HFFc6 (cell line): ENCODE data around the gene SETBP1. TPM values are rescaled to one million over a fixed set of nuclear protein-coding genes. Genes with fewer than 3 reads are reported as not detected.

ENCODE experiments used
- DNase-seq: peaks from one replicate; pipeline ENCODE4 v3.0.0-alpha.2; 2018
- H3K27ac Mint-ChIP-seq: 2 replicates; pipeline ENCODE4 v1.8.0; 2020; ENCODE audit warnings: mild to moderate bottlenecking, mixed read lengths
- H3K27me3 Mint-ChIP-seq: 2 replicates; pipeline ENCODE4 v1.8.0; 2021; ENCODE audit warnings: mild to moderate bottlenecking, moderate library complexity, mixed read lengths; ENCODE audit not compliant: insufficient read depth
- H3K36me3 Mint-ChIP-seq: 2 replicates; pipeline ENCODE4 v1.8.0; 2021; ENCODE audit warnings: low read depth, mixed read lengths
- H3K4me1 Mint-ChIP-seq: 2 replicates; pipeline ENCODE4 v1.8.0; 2020; ENCODE audit warnings: low read depth, mixed read lengths
- H3K4me3 Mint-ChIP-seq: 2 replicates; pipeline ENCODE4 v1.8.0; 2020; ENCODE audit warnings: mild to moderate bottlenecking, moderate library complexity, mixed read lengths
- H3K9me3 Mint-ChIP-seq: 2 replicates; pipeline ENCODE4 v1.8.0; 2020; ENCODE audit warnings: mild to moderate bottlenecking, mixed read lengths
- total RNA-seq, 6 experiments: library from RNA; stranded (reverse); fragmentation: NEBNext Ultra II Directional; extraction: Animal tissue kit (Norgen Biotek cat#: 25700); gene quantifications; 2 replicates in 1 of 6; 3 replicates in 5 of 6; pipeline ENCODE4 v1.2.3, GENCODE V29; 2021
- TF ChIP-seq, protein P1 (sequence below): fragments of 200-600 bp; sonication (generic); IDR thresholded peaks from 2 replicates; pipeline ENCODE4 v1.5.0; 2021; ENCODE audit warnings: antibody characterized with exemption, mild to moderate bottlenecking

SETBP1 gene
- total RNA-seq, 6 experiments from 2014 or later = 0.03 to 0.40 (median 0.09) TPM

DNA sequence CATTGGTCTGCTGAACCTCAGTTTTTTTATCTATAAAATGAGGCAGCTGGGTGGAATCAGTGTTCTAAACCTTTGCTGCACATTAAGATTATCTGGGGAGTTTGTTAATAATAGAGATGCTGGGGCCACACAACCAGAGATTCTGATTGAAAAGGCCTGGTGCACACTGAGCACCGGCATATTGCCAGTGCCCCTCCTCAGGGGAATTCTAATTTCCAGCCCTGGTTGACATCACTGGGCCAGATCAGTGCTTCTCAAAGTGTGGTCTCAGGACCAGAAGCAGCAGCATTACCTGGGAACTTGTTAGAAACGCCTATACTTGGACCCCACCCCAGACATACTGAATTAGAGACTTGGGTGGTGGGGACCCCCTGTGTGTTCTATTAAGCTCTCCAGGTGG lies 112.5 kb downstream of the SETBP1 start:
- Mint-ChIP-seq H3K9me3 (no peaks in the 10 kb centered on the region; the same call in 1 of the 2 replicates), H3K36me3 (no peaks in the 10 kb centered on the region), H3K4me3 (no peak overlapping the region), H3K4me1 (peaks cover 13% of the 10 kb centered on the region; the same call in 1 of the 2 replicates), H3K27me3 (no peaks in the 10 kb centered on the region), H3K27ac (no peak overlapping the region)
- TF ChIP-seq, protein P1, sequence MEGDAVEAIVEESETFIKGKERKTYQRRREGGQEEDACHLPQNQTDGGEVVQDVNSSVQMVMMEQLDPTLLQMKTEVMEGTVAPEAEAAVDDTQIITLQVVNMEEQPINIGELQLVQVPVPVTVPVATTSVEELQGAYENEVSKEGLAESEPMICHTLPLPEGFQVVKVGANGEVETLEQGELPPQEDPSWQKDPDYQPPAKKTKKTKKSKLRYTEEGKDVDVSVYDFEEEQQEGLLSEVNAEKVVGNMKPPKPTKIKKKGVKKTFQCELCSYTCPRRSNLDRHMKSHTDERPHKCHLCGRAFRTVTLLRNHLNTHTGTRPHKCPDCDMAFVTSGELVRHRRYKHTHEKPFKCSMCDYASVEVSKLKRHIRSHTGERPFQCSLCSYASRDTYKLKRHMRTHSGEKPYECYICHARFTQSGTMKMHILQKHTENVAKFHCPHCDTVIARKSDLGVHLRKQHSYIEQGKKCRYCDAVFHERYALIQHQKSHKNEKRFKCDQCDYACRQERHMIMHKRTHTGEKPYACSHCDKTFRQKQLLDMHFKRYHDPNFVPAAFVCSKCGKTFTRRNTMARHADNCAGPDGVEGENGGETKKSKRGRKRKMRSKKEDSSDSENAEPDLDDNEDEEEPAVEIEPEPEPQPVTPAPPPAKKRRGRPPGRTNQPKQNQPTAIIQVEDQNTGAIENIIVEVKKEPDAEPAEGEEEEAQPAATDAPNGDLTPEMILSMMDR = no peak
- no peak for DNase-seq

- no peaks in the 10 kb centered on the region; the same call in 1 of the 2 replicates for H3K9me3 Mint-ChIP-seq
- TF ChIP-seq, protein P1 = no peak
- no peak for DNase-seq
- H3K27ac Mint-ChIP-seq = no peak overlapping the region
- no peak overlapping the region for H3K4me3 Mint-ChIP-seq
- H3K36me3 Mint-ChIP-seq = no peaks in the 10 kb centered on the region
- H3K4me1 Mint-ChIP-seq = peaks cover 13% of the 10 kb centered on the region; the same call in 1 of the 2 replicates
- no peaks in the 10 kb centered on the region for H3K27me3 Mint-ChIP-seq
These were observed 113.0 kb downstream of the SETBP1 start for GRCh38 chr18:44793685-44794084.

- peaks cover 8% of the 10 kb centered on the region; the same call in 1 of the 2 replicates for H3K4me1 Mint-ChIP-seq
- DNase-seq = no peak
- H3K27me3 Mint-ChIP-seq = no peaks in the 10 kb centered on the region
- no peak overlapping the region for H3K27ac Mint-ChIP-seq
- no peaks in the 10 kb centered on the region; the same call in 1 of the 2 replicates for H3K36me3 Mint-ChIP-seq
- H3K4me3 Mint-ChIP-seq = no peak overlapping the region
- TF ChIP-seq, protein P1 = no peak
- H3K9me3 Mint-ChIP-seq = no peaks in the 10 kb centered on the region; the same call in 1 of the 2 replicates
These were observed 114.6 kb downstream of the SETBP1 start for GRCh38 chr18:44795241-44795640.

GRCh38 chr18:44796429-44797428 lies 116.0 kb downstream of the SETBP1 start:
- H3K36me3 Mint-ChIP-seq = no peaks in the 10 kb centered on the region; the same call in 1 of the 2 replicates
- H3K27ac Mint-ChIP-seq = no peak overlapping the region
- DNase-seq = no peak
- peaks cover 8% of the 10 kb centered on the region; the same call in 1 of the 2 replicates for H3K4me1 Mint-ChIP-seq
- TF ChIP-seq, protein P1 = no peak
- H3K4me3 Mint-ChIP-seq = no peak overlapping the region
- H3K9me3 Mint-ChIP-seq = no peaks in the 10 kb centered on the region; the same call in 1 of the 2 replicates
- no peaks in the 10 kb centered on the region for H3K27me3 Mint-ChIP-seq

DNA sequence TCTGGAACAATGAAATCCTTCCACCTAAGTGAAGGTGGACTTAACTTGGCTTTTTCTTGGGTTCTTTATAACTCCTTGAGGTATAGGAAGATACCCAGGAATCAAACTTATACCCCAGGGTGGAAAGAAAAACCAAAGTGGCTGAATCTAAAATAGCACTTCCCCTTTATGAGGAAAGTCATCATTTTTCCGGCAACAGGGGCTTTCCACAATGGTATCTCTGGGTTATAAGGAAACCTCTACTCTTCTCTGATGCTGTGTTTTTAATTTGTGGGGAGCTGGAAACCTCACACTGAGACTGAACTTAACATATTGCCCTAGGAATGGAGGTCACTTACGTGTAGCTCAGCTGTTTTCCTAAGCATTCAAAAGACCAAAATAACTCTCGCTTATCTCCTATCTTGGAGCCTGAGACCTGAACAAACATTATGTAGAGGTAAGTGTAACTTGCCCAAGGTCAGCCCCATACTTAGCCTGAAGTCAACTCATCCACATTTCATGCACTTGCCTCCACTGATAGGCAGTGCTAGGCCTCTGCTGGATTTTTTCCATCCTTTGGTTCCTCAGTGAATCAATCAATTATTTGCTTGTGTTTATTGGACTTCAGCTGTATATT lies 117.9 kb downstream of the SETBP1 start:
- no peaks in the 10 kb centered on the region for H3K27me3 Mint-ChIP-seq
- H3K36me3 Mint-ChIP-seq = no peaks in the 10 kb centered on the region; the same call in 1 of the 2 replicates
- TF ChIP-seq, protein P1 = no peak
- H3K4me3 Mint-ChIP-seq = no peak overlapping the region
- H3K9me3 Mint-ChIP-seq = no peaks in the 10 kb centered on the region; the same call in 1 of the 2 replicates
- DNase-seq = no peak
- H3K27ac Mint-ChIP-seq = no peak overlapping the region
- no peaks in the 10 kb centered on the region; the same call in 1 of the 2 replicates for H3K4me1 Mint-ChIP-seq
